Astrocyte of the spinal cord (primary cell): ENCODE data around the gene RHBDL3.

Experiments
- DNase-seq: peaks from one replicate; pipeline ENCODE4 v3.0.0; 2011; ENCODE audit warnings: low read depth, low spot score
- H3K4me3 ChIP-seq: 2 replicates; pipeline ENCODE4 v1.5.1; 2011; ENCODE audit warnings: low read depth, mild to moderate bottlenecking, low read length, moderate library complexity
- CTCF ChIP-seq: IDR thresholded peaks from 2 replicates; pipeline ENCODE4 v1.5.1; 2012; ENCODE audit warnings: low read depth, mild to moderate bottlenecking, low read length, inconsistent platforms
- in situ Hi-C: cut with HindIII; loops from 2 replicates; pipeline ENCODE4 v1.10.0; 2017; ENCODE audit warnings: low sequenced_read_pairs

Gene RHBDL3

GRCh38 chr17:32297860-32298259, 32.2 kb downstream of the RHBDL3 start:
- H3K4me3 ChIP-seq: no peak overlapping the region
- no peak for DNase-seq
- in situ Hi-C loops: no loop called here
- no peak for TF ChIP-seq CTCF

GRCh38 chr17:32298298-32298697, 32.7 kb downstream of the RHBDL3 start:
- no peak overlapping the region for H3K4me3 ChIP-seq
- DNase-seq: no peak
- no peak for TF ChIP-seq CTCF
- in situ Hi-C loops: no loop called here

- DNase-seq: no peak
- TF ChIP-seq CTCF: no peak
- H3K4me3 ChIP-seq: no peak overlapping the region
- in situ Hi-C loops: no loop called here
Measured at GRCh38 chr17:32298721-32299579, 33.3 kb downstream of the RHBDL3 start.

GRCh38 chr17:32299580-32300164, 34.0 kb downstream of the RHBDL3 start:
- in situ Hi-C loops: no loop called here
- TF ChIP-seq CTCF: no peak
- DNase-seq: no peak
- no peak overlapping the region for H3K4me3 ChIP-seq

DNA sequence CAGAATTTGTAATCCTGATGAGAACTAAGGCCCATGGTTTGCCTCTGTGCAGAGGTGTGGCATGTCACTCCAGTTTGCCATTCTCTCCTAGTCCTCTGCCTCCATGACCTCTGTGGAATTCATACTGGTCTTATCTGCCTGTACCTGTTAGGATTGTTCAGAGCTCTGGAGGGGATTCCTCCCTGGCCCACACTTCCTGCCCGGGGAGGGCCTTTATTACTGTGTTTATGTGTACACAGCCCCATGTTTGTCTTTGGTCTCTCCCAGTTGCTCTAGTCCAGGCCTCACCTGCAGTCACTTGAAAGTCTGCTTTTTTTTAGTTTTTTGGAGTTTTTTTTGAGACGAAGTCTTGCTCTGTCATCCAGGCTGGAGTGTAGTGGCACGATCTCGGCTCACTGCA, 36.4 kb downstream of the RHBDL3 start:
- no peak overlapping the region for H3K4me3 ChIP-seq
- DNase-seq: no peak
- no peak for TF ChIP-seq CTCF
- in situ Hi-C loops: no loop called here

GRCh38 chr17:32302860-32303649, 37.4 kb downstream of the RHBDL3 start:
- no peak overlapping the region for H3K4me3 ChIP-seq
- in situ Hi-C loops: no loop called here
- TF ChIP-seq CTCF: no peak
- DNase-seq: no peak
